Measurements from ENCODE around the gene SLC33A1.
A peak's percentile ranks its signal among the peaks of the same experiment; 100 is the strongest.
"Not testable (repeated sequence)": the region's sequence is repeated elsewhere in the genome, so short reads cannot be mapped to it uniquely, and the experiment has no call there.

The SLC33A1 gene

DNA sequence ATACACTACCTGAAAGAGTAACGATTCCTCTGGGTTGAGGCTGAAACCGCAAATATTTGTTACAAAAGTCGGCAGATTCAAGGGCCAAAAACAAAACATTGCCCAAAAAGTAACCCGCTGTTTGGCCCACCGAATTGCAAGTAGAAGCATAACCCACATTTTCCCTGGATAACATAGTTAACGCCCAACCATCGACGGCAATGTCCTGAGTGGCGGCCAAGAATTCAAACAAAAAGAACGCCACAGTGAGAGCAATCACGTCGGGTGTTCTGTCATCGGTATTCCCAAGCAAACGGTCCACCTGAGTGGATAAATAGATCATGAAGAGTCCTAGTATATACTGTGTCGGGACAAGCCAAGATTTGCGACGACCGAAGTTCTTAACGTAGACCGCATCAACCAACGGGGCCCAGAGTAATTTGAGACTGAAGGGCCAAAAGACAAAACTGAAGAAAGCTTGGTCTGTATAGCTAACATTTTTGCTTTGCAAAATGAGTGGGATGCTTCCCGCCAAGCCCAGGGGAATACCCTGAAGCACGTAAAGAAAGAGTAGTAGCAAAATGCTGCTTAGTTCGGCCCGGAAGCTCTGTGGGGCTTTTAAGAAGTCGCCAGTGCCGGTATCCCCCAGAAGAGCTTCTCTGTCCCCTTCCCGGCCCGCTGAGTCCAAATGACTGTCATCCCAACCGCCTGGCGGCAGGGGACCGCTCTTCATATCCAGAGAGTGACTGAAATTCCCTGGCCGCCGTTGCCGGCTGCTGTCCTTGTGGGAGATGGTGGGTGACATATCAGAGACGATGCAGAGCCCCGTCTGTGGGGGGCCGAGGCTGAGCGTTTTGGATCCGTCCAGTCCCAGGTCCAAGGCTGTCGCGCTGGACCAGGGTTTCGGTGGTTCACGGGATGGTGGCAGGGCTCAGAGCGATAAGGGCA, 750 bp downstream of the SLC33A1 start:
- peak overlapping the region; percentile 90 for H3K4me3 ChIP-seq (ENCODE audit: low read length)

DNA sequence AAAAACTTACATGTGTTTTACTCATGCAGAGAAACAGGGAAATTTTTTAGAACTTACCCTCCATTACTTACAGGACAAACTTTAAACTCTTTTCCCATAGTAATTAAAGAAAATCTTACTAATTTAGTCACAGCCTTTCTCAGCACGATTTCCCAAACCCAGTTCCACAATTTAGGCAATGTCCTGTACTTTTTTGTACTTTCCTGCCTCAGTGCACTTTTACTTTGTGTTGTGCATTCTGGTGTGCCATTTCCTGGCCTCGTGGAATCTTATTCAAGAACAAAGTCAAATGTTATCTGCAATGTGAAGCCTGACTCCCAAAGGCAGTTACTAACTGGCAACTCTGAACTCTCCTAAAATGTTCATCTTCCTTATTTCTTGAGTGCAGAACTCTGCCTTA, 1.9 kb downstream of the SLC33A1 start:
- Histone ChIP-seq H3K4me1 (ENCODE audit: control insufficient read depth, insufficient read depth, low read length) (peaks cover 13% of the 10 kb centered on the region), H3K9ac (ENCODE audit: low read length) (no peak overlapping the region)

More for the DNA sequence above, 750 bp downstream of the SLC33A1 start:
- peaks cover 13% of the 10 kb centered on the region for H3K4me1 ChIP-seq (ENCODE audit: control insufficient read depth, insufficient read depth, low read length)
- peak overlapping the region; percentile 72 for H3K9ac ChIP-seq (ENCODE audit: low read length)
- no peaks in the 10 kb centered on the region for H3K36me3 ChIP-seq (ENCODE audit: control insufficient read depth, insufficient read depth, low read length)
- no peaks in the 10 kb centered on the region for H3K27me3 ChIP-seq (ENCODE audit: control insufficient read depth, insufficient read depth, low read length)
- H3K27ac ChIP-seq (ENCODE audit: low read depth, low read length): peak overlapping the region; percentile 72

DNA sequence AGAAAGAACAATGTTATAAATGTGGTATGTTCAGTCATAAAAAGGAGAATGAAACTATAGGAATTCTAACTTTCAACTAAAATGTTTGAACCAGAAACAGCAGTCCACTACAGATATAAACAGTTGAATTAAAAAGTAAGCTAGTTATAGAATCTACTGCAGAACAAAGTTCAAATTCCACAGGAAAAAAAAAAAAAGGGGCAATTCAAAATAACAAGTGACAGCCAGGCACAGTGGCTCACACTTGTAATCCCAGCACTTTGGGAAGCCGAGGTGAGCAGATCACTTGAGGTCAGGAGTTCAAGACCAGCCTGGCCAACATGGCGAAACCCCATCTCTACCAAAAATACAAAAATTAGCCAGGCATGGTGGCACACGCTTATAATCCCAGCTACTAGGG, 4.8 kb downstream of the SLC33A1 start:
- H3K36me3 ChIP-seq (ENCODE audit: control insufficient read depth, insufficient read depth, low read length); H3K9ac ChIP-seq (ENCODE audit: low read length); H3K4me3 ChIP-seq (ENCODE audit: low read length); H3K27ac ChIP-seq (ENCODE audit: low read depth, low read length); H3K27me3 ChIP-seq (ENCODE audit: control insufficient read depth, insufficient read depth, low read length): not testable (repeated sequence)
- peaks cover 16% of the 10 kb centered on the region for H3K4me1 ChIP-seq (ENCODE audit: control insufficient read depth, insufficient read depth, low read length)

More for the DNA sequence above, 1.9 kb downstream of the SLC33A1 start:
- Histone ChIP-seq H3K27ac (ENCODE audit: low read depth, low read length) (no peak overlapping the region), H3K27me3 (ENCODE audit: control insufficient read depth, insufficient read depth, low read length) (no peaks in the 10 kb centered on the region), H3K36me3 (ENCODE audit: control insufficient read depth, insufficient read depth, low read length) (no peaks in the 10 kb centered on the region), H3K4me3 (ENCODE audit: low read length) (peak overlapping the region; percentile 90)

DNA sequence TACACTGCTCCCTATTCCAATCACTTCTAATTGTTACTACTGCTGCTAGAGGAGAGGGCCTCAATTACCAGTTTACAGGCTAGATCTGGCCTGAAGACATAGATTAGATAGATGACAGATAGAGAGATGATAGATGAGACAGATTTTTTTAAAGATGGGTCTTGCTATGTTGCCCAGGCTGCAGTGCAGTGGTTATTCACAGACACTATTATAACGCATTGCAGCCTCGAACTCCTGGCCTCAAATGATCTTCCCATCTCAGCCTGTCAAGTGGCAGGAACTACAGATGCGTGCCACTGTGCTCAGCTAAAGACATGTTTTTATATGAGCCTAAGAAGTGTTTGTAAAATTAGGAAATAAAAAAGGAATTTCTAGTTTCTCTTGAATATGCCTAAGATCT, 6.2 kb downstream of the SLC33A1 start:
- peaks cover 15% of the 10 kb centered on the region for H3K4me1 ChIP-seq (ENCODE audit: control insufficient read depth, insufficient read depth, low read length)
- no peak overlapping the region for H3K4me3 ChIP-seq (ENCODE audit: low read length)
- H3K9ac ChIP-seq (ENCODE audit: low read length): no peak overlapping the region
- H3K27ac ChIP-seq (ENCODE audit: low read depth, low read length): no peak overlapping the region
- H3K36me3 ChIP-seq (ENCODE audit: control insufficient read depth, insufficient read depth, low read length): no peaks in the 10 kb centered on the region
- no peaks in the 10 kb centered on the region for H3K27me3 ChIP-seq (ENCODE audit: control insufficient read depth, insufficient read depth, low read length)

DNA sequence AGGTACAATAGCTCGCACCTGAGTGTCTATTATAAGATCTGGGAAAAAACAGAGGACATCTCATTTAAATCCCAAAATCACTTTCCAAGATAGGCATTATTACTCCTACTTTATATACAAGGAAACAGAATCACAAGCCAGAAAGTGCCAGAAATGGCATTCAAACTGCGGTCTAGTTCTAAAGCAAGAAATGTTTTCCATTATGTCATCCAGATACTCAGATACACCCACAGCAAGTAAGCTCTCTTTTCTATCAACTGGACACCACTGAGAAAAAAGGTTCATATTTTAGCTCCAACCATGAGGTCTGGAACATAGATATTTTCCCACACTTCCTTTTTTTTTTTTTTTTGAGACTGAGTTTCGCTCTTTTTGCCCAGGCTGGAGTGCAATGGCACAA, 8.1 kb downstream of the SLC33A1 start:
- peaks cover 3% of the 10 kb centered on the region for H3K4me1 ChIP-seq (ENCODE audit: control insufficient read depth, insufficient read depth, low read length)
- H3K9ac ChIP-seq (ENCODE audit: low read length): no peak overlapping the region
- H3K27me3 ChIP-seq (ENCODE audit: control insufficient read depth, insufficient read depth, low read length): no peaks in the 10 kb centered on the region
- no peak overlapping the region for H3K4me3 ChIP-seq (ENCODE audit: low read length)
- no peaks in the 10 kb centered on the region for H3K36me3 ChIP-seq (ENCODE audit: control insufficient read depth, insufficient read depth, low read length)
- no peak overlapping the region for H3K27ac ChIP-seq (ENCODE audit: low read depth, low read length)

DNA sequence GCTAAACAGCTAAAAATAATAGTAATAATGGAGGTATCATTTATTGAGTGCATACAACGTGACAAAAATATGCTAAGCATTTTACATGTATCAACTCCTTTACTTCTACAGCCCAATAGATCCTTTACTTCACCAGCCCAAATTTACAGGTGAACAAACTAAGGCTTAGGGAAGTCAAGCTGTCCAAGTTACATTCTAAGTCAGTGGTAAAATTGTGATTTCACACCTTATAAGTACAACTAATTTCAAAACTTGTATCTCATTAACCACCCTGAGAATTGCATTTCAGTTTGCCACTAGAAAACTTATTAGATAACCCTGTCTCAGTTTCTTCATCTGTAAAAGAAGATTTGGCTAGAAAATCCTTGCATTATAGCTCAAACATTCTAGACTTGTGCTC, 10.7 kb downstream of the SLC33A1 start:
- Histone ChIP-seq H3K36me3 (ENCODE audit: control insufficient read depth, insufficient read depth, low read length) (no peaks in the 10 kb centered on the region), H3K27me3 (ENCODE audit: control insufficient read depth, insufficient read depth, low read length) (no peaks in the 10 kb centered on the region), H3K4me3 (ENCODE audit: low read length) (no peak overlapping the region), H3K4me1 (ENCODE audit: control insufficient read depth, insufficient read depth, low read length) (peaks cover 3% of the 10 kb centered on the region), H3K9ac (ENCODE audit: low read length) (no peak overlapping the region), H3K27ac (ENCODE audit: low read depth, low read length) (no peak overlapping the region)

DNA sequence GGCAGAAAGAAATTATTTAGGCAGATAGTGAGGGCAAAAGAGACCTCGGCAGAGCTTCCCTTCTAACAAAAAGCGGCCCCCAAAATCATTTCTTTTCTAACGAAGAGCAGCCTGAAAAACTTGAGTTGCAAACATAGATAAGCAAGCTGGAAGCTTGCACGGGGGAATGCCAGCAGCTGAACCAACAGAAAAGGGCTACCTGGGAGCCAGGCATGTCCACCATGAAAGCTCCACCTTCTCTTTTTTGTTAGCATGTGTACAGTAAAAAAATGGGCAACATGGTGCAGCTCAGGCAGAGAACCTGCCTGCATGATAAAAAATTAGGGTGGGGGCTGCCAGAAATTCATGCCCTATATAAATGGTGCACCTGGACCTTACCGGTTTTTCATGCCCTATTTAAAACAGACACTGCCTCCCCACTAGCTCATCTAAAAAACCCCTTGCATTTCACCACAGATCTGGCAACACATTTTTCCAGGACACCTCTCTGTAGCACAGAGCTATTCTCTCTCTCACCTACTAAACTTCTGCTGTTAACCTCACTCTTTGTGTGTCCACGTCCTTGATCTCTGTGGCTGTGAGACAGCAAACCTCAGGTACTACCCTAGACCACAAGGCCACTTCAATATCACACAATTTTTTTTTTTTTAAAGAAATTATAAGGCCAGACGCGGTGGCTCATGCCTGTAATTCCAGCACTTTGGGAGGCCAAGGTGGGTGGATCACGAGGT, 18.7 kb downstream of the SLC33A1 start:
- H3K9ac ChIP-seq (ENCODE audit: low read length): no peak overlapping the region
- peaks cover 4% of the 10 kb centered on the region for H3K36me3 ChIP-seq (ENCODE audit: control insufficient read depth, insufficient read depth, low read length)
- H3K27ac ChIP-seq (ENCODE audit: low read depth, low read length): no peak overlapping the region
- H3K27me3 ChIP-seq (ENCODE audit: control insufficient read depth, insufficient read depth, low read length): no peaks in the 10 kb centered on the region
- no peak overlapping the region for H3K4me3 ChIP-seq (ENCODE audit: low read length)
- H3K4me1 ChIP-seq (ENCODE audit: control insufficient read depth, insufficient read depth, low read length): no peaks in the 10 kb centered on the region

DNA sequence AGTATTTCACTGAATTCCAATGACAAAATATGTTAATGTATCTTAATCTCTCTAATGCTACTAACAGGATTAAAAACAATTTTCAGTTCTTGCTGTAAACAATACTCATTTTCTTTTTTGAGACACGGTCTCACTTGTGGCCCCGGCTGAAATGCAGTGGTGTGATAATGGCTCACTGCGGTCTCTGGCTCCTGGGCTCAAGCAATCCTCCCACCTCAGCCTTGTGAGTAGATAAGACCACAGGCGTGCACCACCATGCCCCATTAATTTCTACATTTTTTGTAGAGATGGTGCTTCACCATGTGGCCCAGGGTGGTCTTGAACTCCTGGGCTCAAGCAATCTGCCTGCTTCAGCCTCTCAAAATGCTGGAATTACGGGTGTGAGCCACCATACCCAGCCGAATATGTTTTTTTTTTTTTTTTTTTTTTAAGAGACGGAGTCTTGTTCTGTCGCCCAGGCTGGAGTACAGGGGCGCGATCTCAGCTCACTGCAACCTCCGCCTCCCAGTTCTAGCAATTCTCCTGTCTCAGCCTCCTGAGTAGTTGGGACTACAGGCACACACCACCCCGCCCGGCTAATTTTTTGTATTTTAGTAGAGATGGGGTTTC, 25.6 kb downstream of the SLC33A1 start:
- not testable (repeated sequence) for H3K9ac ChIP-seq (ENCODE audit: low read length); H3K4me1 ChIP-seq (ENCODE audit: control insufficient read depth, insufficient read depth, low read length); H3K27me3 ChIP-seq (ENCODE audit: control insufficient read depth, insufficient read depth, low read length); H3K36me3 ChIP-seq (ENCODE audit: control insufficient read depth, insufficient read depth, low read length); H3K4me3 ChIP-seq (ENCODE audit: low read length); H3K27ac ChIP-seq (ENCODE audit: low read depth, low read length)

DNA sequence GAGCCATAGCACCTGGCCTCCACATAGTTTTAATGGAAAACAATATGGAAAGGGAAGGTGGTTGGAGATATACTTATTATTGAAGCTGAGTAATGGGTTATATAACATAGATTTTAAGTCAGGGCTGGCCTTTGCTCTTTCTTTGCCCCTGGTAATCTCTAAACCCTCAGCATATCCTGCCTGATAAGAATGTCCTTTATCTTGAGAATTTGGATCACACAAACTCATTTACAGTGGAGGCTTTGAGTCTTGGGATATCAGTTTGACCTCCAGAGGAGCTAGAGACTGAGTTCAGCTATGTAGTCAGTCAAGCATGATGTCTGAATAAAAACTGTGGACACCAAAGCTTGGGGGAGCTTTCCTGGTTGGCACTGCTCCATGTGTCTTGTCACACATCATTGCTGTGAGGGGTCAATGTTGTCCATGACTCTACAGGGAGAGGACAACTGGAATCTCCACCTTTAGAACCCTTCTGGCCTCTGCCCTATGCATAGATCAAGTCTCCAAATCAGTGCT, 39.1 kb downstream of the SLC33A1 start:
- no peaks in the 10 kb centered on the region for H3K4me1 ChIP-seq (ENCODE audit: control insufficient read depth, insufficient read depth, low read length)
- no peaks in the 10 kb centered on the region for H3K36me3 ChIP-seq (ENCODE audit: control insufficient read depth, insufficient read depth, low read length)
- no peak overlapping the region for H3K9ac ChIP-seq (ENCODE audit: low read length)
- H3K27ac ChIP-seq (ENCODE audit: low read depth, low read length): no peak overlapping the region
- H3K27me3 ChIP-seq (ENCODE audit: control insufficient read depth, insufficient read depth, low read length): no peaks in the 10 kb centered on the region
- no peak overlapping the region for H3K4me3 ChIP-seq (ENCODE audit: low read length)

DNA sequence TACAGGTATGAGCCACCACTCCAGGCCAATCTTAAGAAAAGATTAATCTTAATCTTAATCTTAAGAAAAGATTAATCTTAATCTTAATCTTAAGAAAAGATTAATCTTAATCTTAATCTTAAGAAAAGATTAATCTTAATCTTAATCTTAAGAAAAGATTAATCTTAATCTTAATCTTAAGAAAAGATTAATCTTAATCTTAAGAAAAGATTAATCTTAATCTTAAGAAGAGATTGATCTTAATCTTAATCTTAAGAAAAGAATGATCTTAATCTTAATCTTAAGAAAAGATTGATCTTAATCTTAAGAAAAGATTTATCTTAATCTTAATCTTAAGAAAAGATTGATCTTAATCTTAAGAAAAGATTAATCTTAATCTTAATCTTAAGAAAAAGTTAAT, 41.0 kb downstream of the SLC33A1 start:
- not testable (repeated sequence) for H3K27me3 ChIP-seq (ENCODE audit: control insufficient read depth, insufficient read depth, low read length); H3K4me1 ChIP-seq (ENCODE audit: control insufficient read depth, insufficient read depth, low read length); H3K9ac ChIP-seq (ENCODE audit: low read length); H3K4me3 ChIP-seq (ENCODE audit: low read length); H3K27ac ChIP-seq (ENCODE audit: low read depth, low read length); H3K36me3 ChIP-seq (ENCODE audit: control insufficient read depth, insufficient read depth, low read length)

DNA sequence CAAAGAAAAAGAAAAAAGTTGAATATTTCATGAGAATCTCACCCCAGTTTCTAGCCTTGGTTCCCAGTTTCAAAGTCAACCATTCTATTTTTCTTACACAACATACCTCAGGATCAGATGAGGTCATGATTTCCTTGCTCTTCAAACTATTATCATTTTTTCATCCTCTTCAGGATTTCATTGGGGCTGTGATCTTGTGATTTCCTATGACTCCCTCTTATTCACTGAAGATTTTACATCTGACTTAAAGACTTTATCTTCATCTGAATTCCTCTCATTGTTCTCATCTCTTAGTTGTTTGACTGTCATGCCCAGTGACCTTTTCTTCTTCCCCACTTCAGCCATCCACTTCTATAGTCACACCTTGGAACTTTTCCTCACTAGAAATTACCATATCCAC, 45.0 kb downstream of the SLC33A1 start:
- Histone ChIP-seq H3K4me1 (ENCODE audit: control insufficient read depth, insufficient read depth, low read length) (no peaks in the 10 kb centered on the region), H3K9ac (ENCODE audit: low read length) (no peak overlapping the region)

DNA sequence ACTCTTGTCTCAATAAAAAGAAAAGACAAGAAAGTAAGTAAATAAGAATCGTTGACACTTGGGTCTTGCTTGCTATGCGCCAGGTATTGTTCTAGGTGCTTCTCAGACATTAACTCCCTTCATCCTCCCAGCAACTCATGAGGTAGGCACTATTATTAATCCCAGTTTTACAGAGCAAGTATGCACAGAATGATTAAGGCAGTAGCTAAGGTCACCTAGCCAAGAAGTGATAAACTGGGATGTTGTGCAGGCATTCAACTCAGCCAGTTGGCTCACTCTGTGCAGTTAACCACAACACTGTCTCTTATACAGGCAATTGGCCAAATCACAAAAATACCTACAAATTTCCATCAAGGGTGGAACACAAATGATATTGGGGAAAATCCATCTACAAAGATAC, 46.4 kb downstream of the SLC33A1 start:
- Histone ChIP-seq H3K36me3 (ENCODE audit: control insufficient read depth, insufficient read depth, low read length) (no peaks in the 10 kb centered on the region), H3K9ac (ENCODE audit: low read length) (no peak overlapping the region), H3K4me1 (ENCODE audit: control insufficient read depth, insufficient read depth, low read length) (no peaks in the 10 kb centered on the region), H3K27ac (ENCODE audit: low read depth, low read length) (no peak overlapping the region), H3K4me3 (ENCODE audit: low read length) (no peak overlapping the region), H3K27me3 (ENCODE audit: control insufficient read depth, insufficient read depth, low read length) (no peaks in the 10 kb centered on the region)

More for the DNA sequence above, 45.0 kb downstream of the SLC33A1 start:
- Histone ChIP-seq H3K4me3 (ENCODE audit: low read length) (no peak overlapping the region), H3K27me3 (ENCODE audit: control insufficient read depth, insufficient read depth, low read length) (no peaks in the 10 kb centered on the region), H3K27ac (ENCODE audit: low read depth, low read length) (no peak overlapping the region), H3K36me3 (ENCODE audit: control insufficient read depth, insufficient read depth, low read length) (no peaks in the 10 kb centered on the region)

All from rectal smooth muscle tissue (tissue), 1 donor.